Ascending aorta (tissue), 2 donors: Measurements from ENCODE around the gene DDX25. TPM values are rescaled to one million over a fixed set of nuclear protein-coding genes. Genes with fewer than 3 reads are reported as not detected.
"Not testable (repeated sequence)": the region's sequence is repeated elsewhere in the genome, so short reads cannot be mapped to it uniquely, and the experiment has no call there.

Experiments used
- DNase-seq, 2 donors: peaks; one replicate each; pipeline ENCODE4 v3.0.0-alpha.2; 2019; ENCODE audit warnings: low spot score in 2 of 2
- H3K27ac ChIP-seq, 2 donors: fragments of 200-600 bp; sonication (generic); one replicate each; pipeline ENCODE4 v1.5.1; 2016 to 2017; ENCODE audit warnings: mild to moderate bottlenecking in 1 of 2
- H3K27me3 ChIP-seq: fragments of 200-600 bp; sonication (generic); one replicate; pipeline ENCODE4 v1.5.1; 2017
- H3K36me3 ChIP-seq, 2 donors: fragments of 200-600 bp; sonication (generic); one replicate each; pipeline ENCODE4 v1.5.1; 2016
- H3K4me1 ChIP-seq, 2 donors: fragments of 200-600 bp; sonication (generic); one replicate each; pipeline ENCODE4 v1.5.1; 2016 to 2017; ENCODE audit warnings: mild to moderate bottlenecking in 1 of 2
- H3K4me3 ChIP-seq, 2 donors: fragments of 200-600 bp; sonication (generic); one replicate each; pipeline ENCODE4 v1.5.1; 2016 to 2017; ENCODE audit warnings: mild to moderate bottlenecking in 1 of 2
- H3K9me3 ChIP-seq, 2 donors: fragments of 200-600 bp; sonication (generic); one replicate each; pipeline ENCODE4 v1.5.1; 2016
- CTCF ChIP-seq, 3 experiments: fragments of 200-600 bp in 2 of 3; fragments of 450-650 bp in 1 of 3; sonication (generic) in 2 of 3; IDR thresholded peaks; one replicate each; pipeline ENCODE4 v1.5.1; 2016 to 2019; ENCODE audit warnings: antibody characterized with exemption in 3 of 3, mild to moderate bottlenecking in 1 of 3, moderate library complexity in 1 of 3
- intact Hi-C: fragments of 100-400 bp; cut with DNase I; formaldehyde crosslinking; loops from one replicate; pipeline ENCODE4 v1.15.1; 2023
- total RNA-seq: library from RNA; depleted of rRNA; stranded (reverse); fragments of >200 nt; gene quantifications from one replicate; pipeline ENCODE4 v1.1.0, GENCODE V29; 2016

The DDX25 gene
- not detected for total RNA-seq

GRCh38 chr11:125903711-125904659 is at the start of gene DDX25:
Gene DDX25, plus strand, starts transcription at chr11:125904508. Its CDS starts 10 bp downstream, at chr11:125904518.
- TF ChIP-seq CTCF (IDR thresholded peaks at IDR 0.05), result no peak
- Histone ChIP-seq H3K27me3 (peaks cover 5% of the 10 kb centered on the region), H3K4me1 (peaks cover 2 to 8% of the 10 kb centered on the region in 2 donors), H3K4me3 (peak within 1 kb of the TSS; percentile 61 to 63), H3K36me3 (peaks cover 7% of the 10 kb centered on the region in 2 donors), H3K9me3 (no peaks in the 10 kb centered on the region), H3K27ac (no peak within 1 kb of the TSS)
- DNase-seq, result no peak
- intact Hi-C loops, result loop anchor here (1.0 to 5.0 kb wide), 4 partner anchors 17 to 312 kb away; partner anchors contain the start of genes HYLS1 and STT3A

- DNase-seq, H3K36me3 ChIP-seq, H3K27me3 ChIP-seq, H3K4me3 ChIP-seq, H3K9me3 ChIP-seq, H3K4me1 ChIP-seq, H3K27ac ChIP-seq, intact Hi-C loops: not testable (repeated sequence)
These were observed 46.6 kb upstream of the DDX25 start for GRCh38 chr11:125857670-125858069.

DNA sequence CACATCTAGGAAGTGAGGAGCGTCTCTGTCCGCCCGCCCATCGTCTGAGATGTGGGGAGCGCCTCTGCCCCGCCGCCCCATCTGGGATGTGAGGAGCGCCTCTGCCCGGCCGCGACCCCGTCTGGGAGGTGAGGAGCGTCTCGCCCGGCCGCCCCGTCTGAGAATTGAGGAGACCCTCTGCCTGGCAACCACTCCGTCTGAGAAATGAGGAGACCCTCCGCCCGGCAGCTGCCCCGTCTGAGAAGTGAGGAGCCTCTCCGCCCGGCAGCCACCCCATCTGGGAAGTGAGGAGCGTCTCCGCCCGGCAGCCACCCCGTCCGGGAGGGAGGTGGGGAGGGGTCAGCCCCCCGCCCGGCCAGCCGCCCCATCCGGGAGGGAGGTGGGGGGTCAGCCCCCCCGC is 41.5 kb upstream of the DDX25 start:
- intact Hi-C loops, H3K27me3 ChIP-seq, H3K27ac ChIP-seq, H3K4me3 ChIP-seq, H3K36me3 ChIP-seq, H3K9me3 ChIP-seq, DNase-seq, H3K4me1 ChIP-seq: not testable (repeated sequence)

GRCh38 chr11:125865354-125865753 is 39.0 kb upstream of the DDX25 start:
- H3K27ac ChIP-seq, H3K9me3 ChIP-seq, H3K4me3 ChIP-seq, H3K4me1 ChIP-seq, intact Hi-C loops, DNase-seq, H3K36me3 ChIP-seq, H3K27me3 ChIP-seq: not testable (repeated sequence)

DNA sequence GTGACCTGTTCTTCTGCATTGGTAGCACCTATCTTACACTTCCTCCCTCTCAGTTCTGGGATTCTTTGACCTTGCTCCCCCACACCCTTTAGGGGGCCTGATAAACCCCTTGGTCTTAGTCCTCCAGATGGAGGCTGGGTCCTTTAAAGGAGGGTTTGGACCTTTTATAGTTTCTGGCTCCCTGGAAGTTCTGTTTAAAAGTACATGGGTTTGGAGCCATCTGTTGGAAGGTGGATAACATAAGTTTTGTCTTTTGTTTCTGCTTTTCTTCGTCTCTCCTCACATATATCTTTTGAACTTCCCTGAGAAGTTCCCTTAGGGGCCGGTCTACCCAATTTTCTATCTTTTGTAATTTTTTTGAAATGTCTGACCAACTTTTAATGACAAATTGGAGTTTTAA is 34.8 kb upstream of the DDX25 start:
- TF ChIP-seq CTCF (IDR thresholded peaks at IDR 0.05), result no peak
- intact Hi-C loops, result no loop called here
- H3K36me3 ChIP-seq, result no peaks in the 10 kb centered on the region
- H3K27ac ChIP-seq, result no peak overlapping the region
- H3K4me1 ChIP-seq, result no peaks in the 10 kb centered on the region
- H3K9me3 ChIP-seq, result no peaks in the 10 kb centered on the region
- no peak for DNase-seq
- no peak overlapping the region for H3K4me3 ChIP-seq
- no peaks in the 10 kb centered on the region for H3K27me3 ChIP-seq

DNA sequence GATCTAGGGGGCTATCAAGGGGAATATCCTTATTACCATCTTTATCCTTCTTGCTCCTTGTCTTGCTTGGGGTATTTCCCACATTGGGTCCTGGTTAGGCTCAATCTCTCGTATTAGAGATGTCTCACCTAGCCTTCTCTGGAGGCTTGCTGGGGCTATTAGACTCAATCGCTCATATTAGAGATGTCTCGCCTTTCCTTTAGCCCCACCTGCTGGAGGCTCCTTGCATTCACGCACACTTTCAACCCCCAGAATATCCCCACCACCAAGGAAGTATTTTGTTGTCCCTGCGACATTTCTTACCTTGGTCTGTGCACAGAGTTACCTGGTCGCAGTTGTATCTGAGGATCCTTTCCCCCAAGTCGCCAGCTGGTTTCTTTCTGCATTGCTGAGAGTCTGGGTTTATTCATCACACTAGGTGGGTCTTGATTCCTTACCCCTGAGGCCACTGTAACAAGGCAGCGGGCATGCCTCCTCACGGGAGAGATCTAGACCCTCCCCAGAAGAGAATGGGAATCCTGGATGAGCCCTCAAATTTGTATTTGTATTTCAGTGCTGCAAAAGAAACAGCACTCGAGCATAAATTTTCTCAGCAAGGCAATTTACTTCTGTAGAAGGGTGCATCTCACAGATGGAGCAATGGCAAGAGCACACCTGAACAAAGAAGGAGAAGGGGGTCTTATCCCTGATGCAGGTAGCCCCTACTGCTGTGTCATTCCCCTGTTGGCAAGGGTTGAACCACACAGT is 32.7 kb upstream of the DDX25 start:
- TF ChIP-seq CTCF (IDR thresholded peaks at IDR 0.05), result peak in 2 of 3 experiments; percentile 20 to 55
- H3K9me3 ChIP-seq, result no peaks in the 10 kb centered on the region
- DNase-seq, result no peak
- H3K4me1 ChIP-seq, result no peaks in the 10 kb centered on the region
- H3K36me3 ChIP-seq, result no peaks in the 10 kb centered on the region
- H3K4me3 ChIP-seq, result no peak overlapping the region
- H3K27me3 ChIP-seq, result no peaks in the 10 kb centered on the region
- H3K27ac ChIP-seq, result no peak overlapping the region
- intact Hi-C loops, result no loop called here

DNA sequence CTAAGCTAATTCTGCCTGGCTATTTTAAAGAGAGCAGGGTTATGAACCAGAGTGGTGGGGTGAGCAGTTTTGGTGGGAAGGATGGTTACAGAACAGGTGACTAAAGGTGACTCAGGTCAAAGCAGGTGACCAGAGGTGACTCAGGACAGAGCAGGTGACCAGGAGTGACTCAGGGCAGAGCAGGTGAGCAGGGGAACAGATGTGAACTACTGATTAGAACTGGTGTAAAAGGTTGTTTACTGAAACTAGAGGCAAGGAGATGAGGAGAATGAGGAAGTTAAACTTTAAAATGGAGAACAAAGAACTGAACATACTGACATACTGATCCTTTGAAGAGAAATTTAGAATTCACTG is 32.2 kb upstream of the DDX25 start:
- no peaks in the 10 kb centered on the region for H3K9me3 ChIP-seq
- no peak overlapping the region for H3K27ac ChIP-seq
- intact Hi-C loops, result no loop called here

More for the DNA sequence above, 32.2 kb upstream of the DDX25 start:
- H3K27me3 ChIP-seq, result no peaks in the 10 kb centered on the region
- H3K36me3 ChIP-seq, result no peaks in the 10 kb centered on the region
- no peak for TF ChIP-seq CTCF (IDR thresholded peaks at IDR 0.05)
- H3K4me3 ChIP-seq, result no peak overlapping the region
- no peak for DNase-seq
- H3K4me1 ChIP-seq, result no peaks in the 10 kb centered on the region
